Activated CD8-positive, alpha-beta memory T cell treated with anti-CD3 and anti-CD28 coated beads for 36 hours (primary cell): ENCODE data around the gene UBE2L3. TPM values are rescaled to one million over a fixed set of nuclear protein-coding genes. Genes with fewer than 3 reads are reported as not detected.
"Not testable (repeated sequence)": the region's sequence is repeated elsewhere in the genome, so short reads cannot be mapped to it uniquely, and the experiment has no call there.

Source experiments
- CTCF ChIA-PET: fragments of 350-600 bp; sonication (Branson Sonifier 250); formaldehyde crosslinking; loops from one replicate; lab custom pipeline; 2021; ENCODE audit warnings: antibody characterized with exemption; lab: Charles Lee
- POLR2A ChIA-PET: fragments of 350-600 bp; sonication (Branson Sonifier 250); formaldehyde crosslinking; loops from one replicate; lab custom pipeline; 2021; ENCODE audit warnings: antibody characterized with exemption; lab: Charles Lee
- total RNA-seq, 2 experiments: library from RNA; stranded (reverse); gene quantifications; one replicate each; pipeline ENCODE4 v1.2.3, GENCODE V29; 2021

UBE2L3 gene
- 10 to 100 TPM; 77.8 to 79.6 TPM for total RNA-seq

GRCh38 chr22:21567456-21568346, at the start of gene UBE2L3:
Gene UBE2L3, plus strand, starts transcription at chr22:21567714. Its CDS starts 31 bp downstream, at chr22:21567745.
- ChIA-PET POLR2A (interaction anchor here (0.6 to 1.4 kb wide), 2 partner anchors 35 to 79 kb away, joined by 10 read pairs; no protein-coding TSS in a partner anchor), CTCF (interaction anchor here (0.6 kb wide), 2 partner anchors 20 to 39 kb away, joined by 3 to 4 read pairs; no protein-coding TSS in a partner anchor)

GRCh38 chr22:21526705-21527500, 40.6 kb upstream of the UBE2L3 start:
- CTCF ChIA-PET, POLR2A ChIA-PET: not testable (repeated sequence)

GRCh38 chr22:21531525-21531924, 36.0 kb upstream of the UBE2L3 start:
- POLR2A ChIA-PET, CTCF ChIA-PET: not testable (repeated sequence)

- CTCF ChIA-PET, POLR2A ChIA-PET: not testable (repeated sequence)
Measured at GRCh38 chr22:21532863-21533648, 34.5 kb upstream of the UBE2L3 start.

- POLR2A ChIA-PET, CTCF ChIA-PET: not testable (repeated sequence)
Measured at GRCh38 chr22:21539862-21540261, 27.7 kb upstream of the UBE2L3 start.

- POLR2A ChIA-PET, CTCF ChIA-PET: not testable (repeated sequence)
Measured at GRCh38 chr22:21544432-21545322, 22.8 kb upstream of the UBE2L3 start.

GRCh38 chr22:21549558-21549957, 18.0 kb upstream of the UBE2L3 start:
- POLR2A ChIA-PET: not testable (repeated sequence)

GRCh38 chr22:21550008-21550677, 17.4 kb upstream of the UBE2L3 start:
- CTCF ChIA-PET, POLR2A ChIA-PET: not testable (repeated sequence)

More at GRCh38 chr22:21549558-21549957, 18.0 kb upstream of the UBE2L3 start:
- CTCF ChIA-PET: not testable (repeated sequence)

GRCh38 chr22:21550678-21551047, 16.9 kb upstream of the UBE2L3 start:
- CTCF ChIA-PET, POLR2A ChIA-PET: not testable (repeated sequence)

GRCh38 chr22:21551361-21551760, 16.2 kb upstream of the UBE2L3 start, which contains the start of gene RIMBP3C:
Gene RIMBP3C, minus strand, starts transcription at chr22:21551461. Its CDS starts 485 bp downstream, at chr22:21550976.
- POLR2A ChIA-PET, CTCF ChIA-PET: not testable (repeated sequence)

- CTCF ChIA-PET, POLR2A ChIA-PET: not testable (repeated sequence)
Measured at GRCh38 chr22:21559345-21560125, 8.0 kb upstream of the UBE2L3 start.

GRCh38 chr22:21560657-21561056, 6.9 kb upstream of the UBE2L3 start:
- POLR2A ChIA-PET, CTCF ChIA-PET: not testable (repeated sequence)

GRCh38 chr22:21563912-21564311, 3.6 kb upstream of the UBE2L3 start:
- POLR2A ChIA-PET: interaction anchor here (0.7 kb wide), 1 partner anchor 42 kb away, joined by 4 read pairs; no protein-coding TSS in a partner anchor
- CTCF ChIA-PET: interaction anchor here (0.7 kb wide), 1 partner anchor 19 kb away, joined by 4 read pairs; no protein-coding TSS in a partner anchor

- CTCF ChIA-PET: no interaction called here
- POLR2A ChIA-PET: interaction anchor here (0.7 kb wide), 1 partner anchor 42 kb away, joined by 4 read pairs; no protein-coding TSS in a partner anchor
Measured at GRCh38 chr22:21564411-21564810, 3.1 kb upstream of the UBE2L3 start.

- ChIA-PET POLR2A (interaction anchor here (0.6 to 1.6 kb wide), 5 partner anchors 19 to 78 kb away, joined by 4 to 10 read pairs (median 7); partner anchors contain the start of genes CCDC116 and YDJC), CTCF (interaction anchor here (0.6 to 1.6 kb wide), 3 partner anchors 39 to 73 kb away, joined by 3 to 9 read pairs (median 4); no protein-coding TSS in a partner anchor)
Measured at GRCh38 chr22:21568347-21569075, 997 bp downstream of the UBE2L3 start.

GRCh38 chr22:21569076-21569427, 1.5 kb downstream of the UBE2L3 start:
- ChIA-PET CTCF (interaction anchor here (0.7 to 1.6 kb wide), 2 partner anchors 60 to 72 kb away, joined by 3 to 9 read pairs; no protein-coding TSS in a partner anchor), POLR2A (interaction anchor here (1.2 to 1.6 kb wide), 4 partner anchors 19 to 78 kb away, joined by 4 to 10 read pairs (median 6); partner anchors contain the start of genes CCDC116 and YDJC)
